Measurements from ENCODE around the gene RIPOR3.

Gene RIPOR3

DNA sequence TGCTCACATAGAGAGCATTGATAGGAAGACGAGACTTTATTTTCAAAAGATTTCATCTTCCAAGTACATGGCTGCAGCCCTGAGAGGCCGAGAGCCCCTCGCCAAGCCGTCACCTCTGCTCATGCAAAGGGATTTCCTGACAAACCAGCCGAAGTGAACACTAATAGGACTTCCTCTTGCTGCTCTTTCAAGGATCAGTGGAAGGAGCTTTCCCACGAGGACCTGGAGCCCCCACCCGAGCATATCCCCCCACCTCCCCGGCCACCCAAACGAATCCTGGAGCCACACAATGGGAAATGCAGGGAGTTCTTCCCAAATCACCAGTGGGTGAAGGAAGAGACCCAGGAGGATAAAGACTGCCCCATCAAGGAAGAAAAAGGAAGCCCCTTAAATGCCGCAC, 111.8 kb downstream of the RIPOR3 start:
- no peak for DNase-seq (ENCODE audit: low read depth)
- TF ChIP-seq, protein P1, sequence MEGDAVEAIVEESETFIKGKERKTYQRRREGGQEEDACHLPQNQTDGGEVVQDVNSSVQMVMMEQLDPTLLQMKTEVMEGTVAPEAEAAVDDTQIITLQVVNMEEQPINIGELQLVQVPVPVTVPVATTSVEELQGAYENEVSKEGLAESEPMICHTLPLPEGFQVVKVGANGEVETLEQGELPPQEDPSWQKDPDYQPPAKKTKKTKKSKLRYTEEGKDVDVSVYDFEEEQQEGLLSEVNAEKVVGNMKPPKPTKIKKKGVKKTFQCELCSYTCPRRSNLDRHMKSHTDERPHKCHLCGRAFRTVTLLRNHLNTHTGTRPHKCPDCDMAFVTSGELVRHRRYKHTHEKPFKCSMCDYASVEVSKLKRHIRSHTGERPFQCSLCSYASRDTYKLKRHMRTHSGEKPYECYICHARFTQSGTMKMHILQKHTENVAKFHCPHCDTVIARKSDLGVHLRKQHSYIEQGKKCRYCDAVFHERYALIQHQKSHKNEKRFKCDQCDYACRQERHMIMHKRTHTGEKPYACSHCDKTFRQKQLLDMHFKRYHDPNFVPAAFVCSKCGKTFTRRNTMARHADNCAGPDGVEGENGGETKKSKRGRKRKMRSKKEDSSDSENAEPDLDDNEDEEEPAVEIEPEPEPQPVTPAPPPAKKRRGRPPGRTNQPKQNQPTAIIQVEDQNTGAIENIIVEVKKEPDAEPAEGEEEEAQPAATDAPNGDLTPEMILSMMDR (IDR thresholded peaks at IDR 0.05; ENCODE audit: insufficient read depth, low read depth, low read length, missing control alignments): no peak
- no peak overlapping the region for H3K4me3 ChIP-seq (ENCODE audit: low read length)

DNA sequence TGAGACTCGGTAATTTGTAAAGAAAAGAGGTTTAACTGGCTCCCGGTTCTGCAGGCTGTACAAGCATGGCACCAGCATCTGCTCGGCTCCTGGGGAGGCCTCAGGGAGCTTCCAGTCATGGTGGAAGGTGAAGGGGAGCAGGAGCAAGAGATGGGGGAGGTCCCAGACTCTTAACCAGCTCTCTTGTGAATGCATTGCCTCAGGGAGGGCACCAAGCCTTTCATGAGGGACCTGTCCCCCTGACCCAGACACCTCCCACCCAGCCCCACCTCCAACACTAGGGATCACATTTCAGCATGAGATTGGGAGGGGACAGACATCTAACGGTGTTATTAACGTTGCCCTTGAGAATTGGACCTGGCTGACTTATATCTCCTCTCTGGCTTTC, 112.6 kb downstream of the RIPOR3 start:
- TF ChIP-seq, protein P1 (IDR thresholded peaks at IDR 0.05; ENCODE audit: insufficient read depth, low read depth, low read length, missing control alignments): no peak
- DNase-seq (ENCODE audit: low read depth): no peak
- H3K4me3 ChIP-seq (ENCODE audit: low read length): no peak overlapping the region

DNA sequence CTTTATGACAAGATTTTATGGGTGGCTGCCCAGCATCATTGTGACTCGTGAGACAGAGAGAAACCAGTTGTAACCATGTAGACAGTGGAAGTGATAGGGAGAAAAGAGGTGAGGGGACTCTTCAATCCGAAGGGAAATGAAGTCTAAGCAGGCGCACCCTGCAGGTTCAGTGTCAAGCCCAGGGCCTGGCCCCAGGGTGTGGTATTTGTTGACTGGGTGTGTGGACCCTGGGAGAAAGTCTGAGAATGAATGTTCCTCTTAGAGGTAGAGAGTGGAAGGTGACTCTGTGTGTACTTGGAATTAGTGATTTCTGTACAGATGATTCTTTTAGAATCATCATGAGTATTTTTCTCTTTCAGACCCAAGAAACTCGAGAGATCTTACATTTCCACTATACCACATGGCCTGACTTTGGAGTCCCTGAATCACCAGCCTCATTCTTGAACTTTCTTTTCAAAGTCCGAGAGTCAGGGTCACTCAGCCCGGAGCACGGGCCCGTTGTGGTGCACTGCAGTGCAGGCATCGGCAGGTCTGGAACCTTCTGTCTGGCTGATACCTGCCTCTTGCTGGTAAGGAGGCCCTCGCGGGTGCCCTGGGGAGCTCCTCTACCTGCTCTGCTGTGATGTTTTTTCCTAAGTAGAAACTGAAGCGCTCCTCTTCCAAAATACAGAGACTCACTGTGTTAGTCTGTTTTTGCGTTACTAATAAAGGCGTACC, 113.1 kb downstream of the RIPOR3 start:
- H3K4me3 ChIP-seq (ENCODE audit: low read length): no peak overlapping the region
- TF ChIP-seq, protein P1 (IDR thresholded peaks at IDR 0.05; ENCODE audit: insufficient read depth, low read depth, low read length, missing control alignments): no peak
- DNase-seq (ENCODE audit: low read depth): no peak

DNA sequence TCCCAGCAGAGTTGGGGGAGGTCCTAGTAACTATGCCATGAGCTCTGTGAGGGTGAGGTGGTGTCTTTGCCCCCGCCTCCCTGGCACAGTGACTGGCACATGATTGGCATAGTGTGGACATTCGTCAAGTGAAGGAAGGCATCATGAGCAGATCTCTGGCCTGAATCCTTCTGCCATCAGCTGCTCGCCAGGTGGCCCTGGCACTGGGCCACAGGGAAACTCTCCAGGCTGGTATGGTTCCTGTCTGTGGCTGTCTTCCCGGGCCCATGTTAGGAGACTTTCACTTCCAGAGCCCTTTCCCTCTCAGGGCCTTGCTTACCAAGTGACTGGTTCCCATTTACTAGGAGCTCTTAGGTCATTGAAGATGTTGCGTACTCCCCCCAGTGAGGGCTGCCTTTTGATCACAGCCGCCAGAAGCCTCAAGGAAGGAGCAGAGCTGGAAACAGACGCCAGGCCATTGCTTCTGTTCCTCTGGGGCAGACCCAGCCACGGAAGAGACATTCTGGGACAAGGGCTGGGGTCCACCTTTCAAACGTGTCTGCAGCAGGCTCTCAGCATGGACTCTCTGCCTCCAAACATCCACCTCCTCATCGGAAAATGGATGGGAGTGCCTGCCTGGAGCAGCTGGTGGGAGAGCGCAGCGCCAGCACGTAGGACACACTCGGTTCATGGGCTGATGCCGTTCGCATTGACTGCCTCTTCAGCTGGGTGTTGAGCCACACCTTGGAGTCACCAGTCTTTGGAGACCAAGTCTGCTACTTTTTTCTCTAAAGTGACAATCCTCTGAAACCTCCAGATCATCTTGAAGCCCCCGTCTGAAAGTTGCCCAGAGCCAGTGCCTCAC, 113.9 kb downstream of the RIPOR3 start:
- TF ChIP-seq, protein P1 (IDR thresholded peaks at IDR 0.05; ENCODE audit: insufficient read depth, low read depth, low read length, missing control alignments): no peak
- no peak overlapping the region for H3K4me3 ChIP-seq (ENCODE audit: low read length)
- no peak for DNase-seq (ENCODE audit: low read depth)

DNA sequence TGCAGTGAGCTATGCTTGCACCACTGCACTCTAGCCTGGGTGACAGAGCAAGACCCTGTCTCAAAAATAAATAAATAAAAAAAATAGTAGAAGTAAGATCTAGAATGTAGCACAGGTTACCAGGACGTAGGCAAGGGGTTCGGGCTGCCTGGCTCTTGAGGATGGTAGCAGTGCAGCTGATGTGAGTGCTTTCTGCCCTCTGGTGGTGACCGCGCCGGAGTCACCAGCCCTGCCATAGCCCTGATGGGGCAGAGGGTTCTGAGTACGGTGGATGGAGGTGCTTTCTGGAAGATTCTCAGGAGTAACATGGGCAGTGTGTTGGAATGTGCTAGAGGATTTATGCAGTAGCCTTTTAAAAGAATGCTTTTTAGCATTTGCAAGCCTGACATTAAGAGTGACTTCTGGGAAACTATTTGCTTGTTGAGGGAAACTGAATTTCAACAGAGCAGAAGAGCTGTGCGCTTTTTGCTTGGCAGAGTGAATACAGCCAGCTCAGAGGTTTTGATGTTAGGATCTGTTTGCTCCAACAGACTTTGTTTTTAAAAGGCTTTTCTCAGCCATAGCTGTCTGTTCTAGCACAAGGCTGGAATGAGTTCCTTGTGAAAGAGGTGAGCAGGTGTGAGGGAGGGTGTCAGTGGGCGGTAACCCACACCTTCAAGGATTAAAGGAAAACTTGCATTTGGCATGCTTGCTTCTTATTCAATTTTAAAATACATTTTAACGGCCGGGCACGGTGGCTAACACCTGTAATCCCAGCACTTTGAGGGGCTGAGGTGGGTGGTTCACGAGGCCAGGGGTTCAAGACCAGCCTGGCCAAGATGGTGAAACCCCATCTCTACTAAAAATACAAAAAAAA, 115.2 kb downstream of the RIPOR3 start:
- TF ChIP-seq, protein P1 (IDR thresholded peaks at IDR 0.05; ENCODE audit: insufficient read depth, low read depth, low read length, missing control alignments): peak; percentile 77
- peak; percentile 60 for DNase-seq (ENCODE audit: low read depth)
- no peak overlapping the region for H3K4me3 ChIP-seq (ENCODE audit: low read length)

DNA sequence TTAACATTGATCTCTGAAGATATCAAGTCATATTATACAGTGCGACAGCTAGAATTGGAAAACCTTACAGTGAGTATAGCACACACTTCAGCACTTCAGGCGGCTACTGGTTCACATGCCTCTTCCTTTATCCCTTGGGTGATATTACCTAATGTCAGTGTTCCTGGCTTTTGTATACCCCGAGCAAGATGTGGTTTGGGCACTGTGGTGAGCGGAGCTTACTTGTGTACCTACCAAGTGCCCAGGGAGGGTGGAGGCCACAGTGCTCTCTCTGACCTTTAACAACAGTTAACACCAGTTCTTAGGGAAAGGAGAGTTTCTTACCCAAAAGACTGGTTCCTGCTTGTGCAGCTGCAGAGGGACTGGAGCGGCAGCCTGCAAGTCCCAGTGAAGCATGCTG, 116.8 kb downstream of the RIPOR3 start:
- DNase-seq (ENCODE audit: low read depth): no peak
- TF ChIP-seq, protein P1 (IDR thresholded peaks at IDR 0.05; ENCODE audit: insufficient read depth, low read depth, low read length, missing control alignments): no peak

More for the DNA sequence above, 116.8 kb downstream of the RIPOR3 start:
- no peak overlapping the region for H3K4me3 ChIP-seq (ENCODE audit: low read length)

All from epithelial cell of esophagus (primary cell).